ENCODE measurements around the gene AJAP1.

The AJAP1 gene

GRCh38 chr1:4633346-4633745 lies 21.1 kb upstream of the AJAP1 start:
- no peak for DNase-seq

- no peak for DNase-seq
These were observed 20.1 kb upstream of the AJAP1 start for GRCh38 chr1:4634156-4634792.

- DNase-seq: no peak
These were observed 19.5 kb upstream of the AJAP1 start for GRCh38 chr1:4634793-4635406.

GRCh38 chr1:4636186-4636585 lies 18.2 kb upstream of the AJAP1 start:
- DNase-seq: no peak

- DNase-seq: no peak
These were observed 17.6 kb upstream of the AJAP1 start for GRCh38 chr1:4636644-4637380.

GRCh38 chr1:4637616-4638344 lies 16.6 kb upstream of the AJAP1 start:
- no peak for DNase-seq

GRCh38 chr1:4638345-4638729 lies 16.1 kb upstream of the AJAP1 start:
- no peak for DNase-seq

GRCh38 chr1:4640931-4641330 lies 13.5 kb upstream of the AJAP1 start:
- DNase-seq: no peak

GRCh38 chr1:4647391-4647790 lies 7.0 kb upstream of the AJAP1 start:
- DNase-seq: no peak

- DNase-seq: no peak
These were observed 5.8 kb upstream of the AJAP1 start for GRCh38 chr1:4648657-4649056.

GRCh38 chr1:4650481-4650880 lies 3.9 kb upstream of the AJAP1 start:
- no peak for DNase-seq

- DNase-seq: no peak
These were observed 3.4 kb upstream of the AJAP1 start for GRCh38 chr1:4650981-4651380.

- DNase-seq: no peak
These were observed 1.6 kb upstream of the AJAP1 start for GRCh38 chr1:4652631-4653327.

GRCh38 chr1:4653328-4653660 lies 1.1 kb upstream of the AJAP1 start:
- DNase-seq: no peak

- no peak for DNase-seq
These were observed 610 bp downstream of the AJAP1 start for GRCh38 chr1:4654764-4655673.

- DNase-seq: no peak
These were observed 1.5 kb downstream of the AJAP1 start for GRCh38 chr1:4655674-4656532.

- DNase-seq: no peak
These were observed 2.2 kb downstream of the AJAP1 start for GRCh38 chr1:4656533-4657140.

GRCh38 chr1:4657244-4657789 lies 2.9 kb downstream of the AJAP1 start:
- DNase-seq: no peak

GRCh38 chr1:4657960-4658541 lies 3.6 kb downstream of the AJAP1 start:
- no peak for DNase-seq
